Measurements from ENCODE around the gene IL4R.

The IL4R gene

DNA sequence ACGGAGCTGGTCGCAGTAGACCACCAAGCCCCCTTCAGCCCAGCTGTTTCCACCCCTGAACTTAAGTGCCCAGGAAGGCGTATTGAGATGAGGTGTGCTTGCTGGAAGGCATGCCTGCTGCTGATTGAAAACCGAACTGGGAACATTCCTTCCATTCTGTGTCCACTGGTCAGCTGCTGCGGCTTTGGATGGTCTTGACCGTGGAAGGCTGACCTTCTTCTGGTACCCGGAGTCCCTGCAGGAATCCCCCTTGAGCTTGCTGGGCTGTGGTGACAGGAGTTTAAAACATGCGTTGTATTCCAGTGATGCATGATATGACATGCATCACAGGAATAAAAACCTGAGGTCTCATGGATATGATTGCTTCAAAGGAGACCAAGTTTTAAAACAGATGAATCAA lies 31.4 kb downstream of the IL4R start:
- Histone ChIP-seq H3K4me2 (ENCODE audit: insufficient read depth, low read length, poor library complexity, severe bottlenecking) (no peak overlapping the region), H3K18ac (ENCODE audit: low read length) (peak overlapping the region; percentile 52), H3K27ac (replicated peaks; ENCODE audit: low read length) (no peak overlapping the region), H3K23ac (ENCODE audit: low read depth, low read length, poor library complexity) (no peak overlapping the region), H2BK120ac (ENCODE audit: low read depth, low read length) (no peak overlapping the region), H3K9me3 (replicated peaks in 1 of 2; ENCODE audit: control insufficient read depth in 2 of 2, insufficient read depth in 1 of 2, low read depth in 1 of 2, low read length in 2 of 2) (peaks cover 0 to 2% of the 10 kb centered on the region in 2 donors), H3K4me1 (ENCODE audit: control insufficient read depth in 2 of 2, insufficient read depth in 1 of 2, low read depth in 1 of 2, low read length in 2 of 2) (peaks cover 0 to 5% of the 10 kb centered on the region in 2 donors), H3K4ac (ENCODE audit: low read length) (no peak overlapping the region), H3K9ac (ENCODE audit: low read depth, low read length, poor library complexity) (no peak overlapping the region), H2AFZ (ENCODE audit: low read length) (no peak overlapping the region), H2BK15ac (ENCODE audit: low read length) (no peak overlapping the region), H3K27me3 (ENCODE audit: control insufficient read depth in 3 of 3, insufficient read depth in 3 of 3, low read depth in 1 of 3, low read length in 3 of 3) (no peaks in the 10 kb centered on the region), H2BK12ac (ENCODE audit: low read length) (no peak overlapping the region), H3K14ac (ENCODE audit: low read length) (no peak overlapping the region), H4K91ac (ENCODE audit: low read depth, low read length, poor library complexity) (no peak overlapping the region), H3K79me1 (ENCODE audit: low read depth, low read length) (no peaks in the 10 kb centered on the region), H4K8ac (ENCODE audit: low read depth, low read length) (no peak overlapping the region), H2BK5ac (ENCODE audit: low read length) (no peak overlapping the region), H2AK5ac (ENCODE audit: low read depth, low read length) (no peak overlapping the region), H3K36me3 (replicated peaks in 1 of 2; ENCODE audit: control insufficient read depth in 2 of 2, insufficient read depth in 2 of 2, low read length in 2 of 2) (peaks cover 0 to 6% of the 10 kb centered on the region in 2 donors), H3K4me3 (ENCODE audit: low read length in 2 of 2) (no peak overlapping the region)
- no CpG with 5 or more reads among the region's 8 CpGs for WGBS, 2 donors (ENCODE audit: extremely low coverage in 2 of 2, insufficient read length in 2 of 2, insufficient replicate concordance in 1 of 2)
- DNase-seq (ENCODE audit: low spot score) = no peak

DNA sequence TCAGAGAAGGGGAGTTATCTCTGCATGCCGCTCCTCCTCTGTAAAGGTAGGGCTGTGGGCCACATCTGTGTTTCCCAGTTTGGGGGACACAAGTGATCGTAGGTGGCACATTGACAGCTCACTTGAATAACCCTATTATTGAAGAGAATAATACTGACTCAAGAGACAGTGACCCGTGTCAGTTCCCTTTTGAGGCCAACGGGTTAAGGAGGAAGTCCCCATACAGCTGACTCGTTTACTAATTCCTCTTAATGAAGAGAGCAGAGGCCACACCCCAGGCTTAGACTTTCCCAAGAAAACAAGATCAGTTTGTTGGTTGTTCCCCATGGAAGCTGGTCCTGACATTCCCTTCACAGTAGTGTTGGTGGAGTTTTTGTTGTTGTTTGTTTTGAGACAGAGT lies 33.0 kb downstream of the IL4R start:
- H3K36me3 ChIP-seq (replicated peaks in 1 of 2; ENCODE audit: control insufficient read depth in 2 of 2, insufficient read depth in 2 of 2, low read length in 2 of 2) = peaks cover under 1 to 6% of the 10 kb centered on the region in 2 donors
- no peak overlapping the region for H2BK12ac ChIP-seq (ENCODE audit: low read length)
- no CpG with 5 or more reads among the region's 5 CpGs for WGBS, 2 donors (ENCODE audit: extremely low coverage in 2 of 2, insufficient read length in 2 of 2, insufficient replicate concordance in 1 of 2)
- H3K4ac ChIP-seq (ENCODE audit: low read length) = no peak overlapping the region
- no peak overlapping the region for H3K23ac ChIP-seq (ENCODE audit: low read depth, low read length, poor library complexity)
- H2BK5ac ChIP-seq (ENCODE audit: low read length) = no peak overlapping the region
- H3K9ac ChIP-seq (ENCODE audit: low read depth, low read length, poor library complexity) = no peak overlapping the region
- no peak overlapping the region for H2AFZ ChIP-seq (ENCODE audit: low read length)
- peaks cover 0 to 6% of the 10 kb centered on the region in 2 donors for H3K4me1 ChIP-seq (ENCODE audit: control insufficient read depth in 2 of 2, insufficient read depth in 1 of 2, low read depth in 1 of 2, low read length in 2 of 2)
- no peak overlapping the region for H3K4me2 ChIP-seq (ENCODE audit: insufficient read depth, low read length, poor library complexity, severe bottlenecking)
- no peak overlapping the region for H2BK120ac ChIP-seq (ENCODE audit: low read depth, low read length)
- H3K27me3 ChIP-seq (ENCODE audit: control insufficient read depth in 3 of 3, insufficient read depth in 3 of 3, low read depth in 1 of 3, low read length in 3 of 3) = no peaks in the 10 kb centered on the region
- H3K18ac ChIP-seq (ENCODE audit: low read length) = no peak overlapping the region
- no peaks in the 10 kb centered on the region for H3K79me1 ChIP-seq (ENCODE audit: low read depth, low read length)
- H3K27ac ChIP-seq (replicated peaks; ENCODE audit: low read length) = no peak overlapping the region
- H4K91ac ChIP-seq (ENCODE audit: low read depth, low read length, poor library complexity) = no peak overlapping the region
- no peak overlapping the region for H2BK15ac ChIP-seq (ENCODE audit: low read length)
- no peak overlapping the region for H3K4me3 ChIP-seq (ENCODE audit: low read length in 2 of 2)
- H3K14ac ChIP-seq (ENCODE audit: low read length) = no peak overlapping the region
- peaks cover 0 to 4% of the 10 kb centered on the region in 2 donors for H3K9me3 ChIP-seq (replicated peaks in 1 of 2; ENCODE audit: control insufficient read depth in 2 of 2, insufficient read depth in 1 of 2, low read depth in 1 of 2, low read length in 2 of 2)
- H2AK5ac ChIP-seq (ENCODE audit: low read depth, low read length) = no peak overlapping the region
- H4K8ac ChIP-seq (ENCODE audit: low read depth, low read length) = no peak overlapping the region
- no peak for DNase-seq (ENCODE audit: low spot score)

DNA sequence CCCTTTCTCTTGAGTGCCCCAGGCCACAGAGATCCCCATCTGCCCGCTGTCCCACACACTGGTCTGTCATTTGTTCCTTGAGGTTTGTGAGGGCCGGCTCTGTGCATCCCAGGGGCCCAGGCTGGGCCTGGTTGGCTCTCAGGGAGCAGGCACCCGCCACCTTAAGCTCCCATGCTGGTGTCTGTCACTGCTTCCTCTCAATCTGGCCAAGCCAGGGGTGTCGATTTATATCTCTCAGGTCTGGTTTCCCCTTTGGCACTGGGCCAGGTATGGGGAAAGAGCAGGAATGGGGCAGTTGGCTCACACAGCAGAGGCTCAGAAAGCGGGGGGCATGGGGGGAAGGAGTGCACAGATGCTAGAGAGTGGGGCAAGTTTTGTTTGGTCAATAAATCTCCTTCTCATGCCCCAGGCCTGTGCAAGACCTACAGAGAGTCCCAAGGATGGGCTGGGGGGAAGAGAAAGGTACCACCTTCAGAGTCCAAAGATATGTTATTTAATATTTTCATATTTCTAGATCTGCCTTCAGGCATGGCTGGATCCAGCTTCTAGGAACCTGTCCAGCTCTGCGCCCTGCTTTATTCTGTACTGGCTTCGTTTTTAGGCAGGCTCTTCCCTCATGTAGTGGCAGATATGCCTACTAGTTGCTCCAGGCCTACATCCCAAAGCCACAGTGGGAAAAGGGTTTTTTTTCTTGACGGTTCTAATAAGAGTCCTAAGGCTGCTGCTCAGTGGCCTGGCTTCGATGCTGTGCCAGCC lies 34.3 kb downstream of the IL4R start:
- H4K8ac ChIP-seq (ENCODE audit: low read depth, low read length) = no peak overlapping the region
- no peak overlapping the region for H3K4ac ChIP-seq (ENCODE audit: low read length)
- H3K9me3 ChIP-seq (replicated peaks in 1 of 2; ENCODE audit: control insufficient read depth in 2 of 2, insufficient read depth in 1 of 2, low read depth in 1 of 2, low read length in 2 of 2) = peaks cover 0 to 2% of the 10 kb centered on the region in 2 donors
- H4K91ac ChIP-seq (ENCODE audit: low read depth, low read length, poor library complexity) = no peak overlapping the region
- H3K79me1 ChIP-seq (ENCODE audit: low read depth, low read length) = no peaks in the 10 kb centered on the region
- no peak overlapping the region for H3K4me2 ChIP-seq (ENCODE audit: insufficient read depth, low read length, poor library complexity, severe bottlenecking)
- no peak overlapping the region for H2BK5ac ChIP-seq (ENCODE audit: low read length)
- H2BK15ac ChIP-seq (ENCODE audit: low read length) = peak overlapping the region; percentile 45
- DNase-seq (ENCODE audit: low spot score) = no peak
- H3K36me3 ChIP-seq (replicated peaks in 1 of 2; ENCODE audit: control insufficient read depth in 2 of 2, insufficient read depth in 2 of 2, low read length in 2 of 2) = peaks cover 0 to 13% of the 10 kb centered on the region in 2 donors
- H3K14ac ChIP-seq (ENCODE audit: low read length) = peak overlapping the region; percentile 47
- H2BK12ac ChIP-seq (ENCODE audit: low read length) = no peak overlapping the region
- WGBS, 2 donors (ENCODE audit: extremely low coverage in 2 of 2, insufficient read length in 2 of 2, insufficient replicate concordance in 1 of 2) = no CpG with 5 or more reads among the region's 9 CpGs
- no peak overlapping the region for H3K4me3 ChIP-seq (ENCODE audit: low read length in 2 of 2)
- peak overlapping the region; percentile 2 for H3K18ac ChIP-seq (ENCODE audit: low read length)
- H3K9ac ChIP-seq (ENCODE audit: low read depth, low read length, poor library complexity) = no peak overlapping the region
- no peak overlapping the region for H2BK120ac ChIP-seq (ENCODE audit: low read depth, low read length)
- H3K27ac ChIP-seq (replicated peaks; ENCODE audit: low read length) = no peak overlapping the region
- no peaks in the 10 kb centered on the region for H3K27me3 ChIP-seq (ENCODE audit: control insufficient read depth in 3 of 3, insufficient read depth in 3 of 3, low read depth in 1 of 3, low read length in 3 of 3)
- H2AK5ac ChIP-seq (ENCODE audit: low read depth, low read length) = peak overlapping the region; percentile 73
- H2AFZ ChIP-seq (ENCODE audit: low read length) = no peak overlapping the region
- H3K23ac ChIP-seq (ENCODE audit: low read depth, low read length, poor library complexity) = no peak overlapping the region
- peaks cover 0 to 6% of the 10 kb centered on the region in 2 donors for H3K4me1 ChIP-seq (ENCODE audit: control insufficient read depth in 2 of 2, insufficient read depth in 1 of 2, low read depth in 1 of 2, low read length in 2 of 2)

DNA sequence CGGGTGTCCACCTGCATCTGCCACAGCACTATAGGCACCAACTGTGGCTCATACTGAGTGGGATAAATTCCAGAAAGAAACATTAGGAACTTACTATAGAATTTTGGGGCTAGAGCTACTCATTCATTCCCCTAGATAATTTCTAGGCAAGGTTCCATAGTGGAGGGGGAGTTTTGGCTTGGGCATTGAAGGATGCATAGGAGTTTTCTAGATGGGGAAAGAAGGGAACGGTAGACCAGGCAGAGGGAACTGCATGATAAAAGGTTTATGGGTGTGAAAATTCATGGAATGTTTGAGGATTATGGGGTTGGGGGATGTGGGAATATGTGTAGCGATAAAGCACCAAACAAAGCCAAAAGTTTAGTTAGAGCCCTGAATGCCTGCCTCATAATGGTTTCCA lies 35.5 kb downstream of the IL4R start:
- H3K4me1 ChIP-seq (ENCODE audit: control insufficient read depth in 2 of 2, insufficient read depth in 1 of 2, low read depth in 1 of 2, low read length in 2 of 2) = peaks cover 0 to 6% of the 10 kb centered on the region in 2 donors
- WGBS, 2 donors (ENCODE audit: extremely low coverage in 2 of 2, insufficient read length in 2 of 2, insufficient replicate concordance in 1 of 2) = 100% methylated on average over 1 of the region's 3 CpGs; no CpG with 5 or more reads in 1 of the 2 donors
- H3K14ac ChIP-seq (ENCODE audit: low read length) = no peak overlapping the region
- no peak overlapping the region for H3K23ac ChIP-seq (ENCODE audit: low read depth, low read length, poor library complexity)
- H3K36me3 ChIP-seq (replicated peaks in 1 of 2; ENCODE audit: control insufficient read depth in 2 of 2, insufficient read depth in 2 of 2, low read length in 2 of 2) = peaks cover 0 to 13% of the 10 kb centered on the region in 2 donors
- H3K4ac ChIP-seq (ENCODE audit: low read length) = no peak overlapping the region
- H2AFZ ChIP-seq (ENCODE audit: low read length) = no peak overlapping the region
- no peak overlapping the region for H3K4me2 ChIP-seq (ENCODE audit: insufficient read depth, low read length, poor library complexity, severe bottlenecking)
- H2BK120ac ChIP-seq (ENCODE audit: low read depth, low read length) = no peak overlapping the region
- no peak overlapping the region for H2BK15ac ChIP-seq (ENCODE audit: low read length)
- H4K8ac ChIP-seq (ENCODE audit: low read depth, low read length) = no peak overlapping the region
- no peak overlapping the region for H2AK5ac ChIP-seq (ENCODE audit: low read depth, low read length)
- H3K4me3 ChIP-seq (ENCODE audit: low read length in 2 of 2) = no peak overlapping the region
- no peaks in the 10 kb centered on the region for H3K27me3 ChIP-seq (ENCODE audit: control insufficient read depth in 3 of 3, insufficient read depth in 3 of 3, low read depth in 1 of 3, low read length in 3 of 3)
- H2BK5ac ChIP-seq (ENCODE audit: low read length) = no peak overlapping the region
- peaks cover 0 to 2% of the 10 kb centered on the region in 2 donors for H3K9me3 ChIP-seq (replicated peaks in 1 of 2; ENCODE audit: control insufficient read depth in 2 of 2, insufficient read depth in 1 of 2, low read depth in 1 of 2, low read length in 2 of 2)
- no peak overlapping the region for H3K9ac ChIP-seq (ENCODE audit: low read depth, low read length, poor library complexity)
- no peak overlapping the region for H4K91ac ChIP-seq (ENCODE audit: low read depth, low read length, poor library complexity)
- no peak for DNase-seq (ENCODE audit: low spot score)
- no peak overlapping the region for H3K18ac ChIP-seq (ENCODE audit: low read length)
- H2BK12ac ChIP-seq (ENCODE audit: low read length) = no peak overlapping the region
- no peaks in the 10 kb centered on the region for H3K79me1 ChIP-seq (ENCODE audit: low read depth, low read length)
- no peak overlapping the region for H3K27ac ChIP-seq (replicated peaks; ENCODE audit: low read length)
